ENCODE measurements around the gene FAR2. TPM values are rescaled to one million over a fixed set of nuclear protein-coding genes. Genes with fewer than 3 reads are reported as not detected.

The FAR2 gene
- total and polyA plus RNA-seq, 2 donors (not counting 1 experiment from before 2014, with no cell fraction given): 9.2 to 10.2 TPM

- no peak overlapping the region for H3K4me3 ChIP-seq (replicated peaks in 1 of 4; ENCODE audit: control extremely low read depth in 1 of 4, insufficient read depth in 1 of 4, low read depth in 3 of 4, low read length in 4 of 4)
- no peaks in the 10 kb centered on the region for H4K20me1 ChIP-seq (ENCODE audit: control insufficient read depth, extremely low read depth, insufficient read depth, low read length)
- H3K4me1 ChIP-seq (ENCODE audit: control insufficient read depth, extremely low read depth, insufficient read depth, low read length): no peaks in the 10 kb centered on the region
- no peaks in the 10 kb centered on the region for H3K9me3 ChIP-seq (ENCODE audit: control insufficient read depth, insufficient read depth, low read depth, low read length)
- no peak overlapping the region for H2AFZ ChIP-seq (ENCODE audit: low read length)
- no peaks in the 10 kb centered on the region for H3K79me2 ChIP-seq (ENCODE audit: control insufficient read depth, insufficient read depth, low read length)
- H3K4me2 ChIP-seq (ENCODE audit: extremely low read depth, insufficient read depth, low read length): no peak overlapping the region
- DNase-seq (ENCODE audit: low read depth in 2 of 2): no peak
- TF ChIP-seq EZH2 (IDR thresholded peaks at IDR 0.05; ENCODE audit: low read length, missing control alignments) (no peak), CTCF (conservative IDR thresholded peaks at IDR 0.05 in 1 of 2, IDR thresholded peaks at IDR 0.05 in 1 of 2; ENCODE audit: low read depth in 1 of 2, low read length in 2 of 2) (no peak)
- H3K9ac ChIP-seq (ENCODE audit: insufficient read depth, low read length): no peak overlapping the region
- H3K36me3 ChIP-seq (ENCODE audit: control insufficient read depth, insufficient read depth, low read length): no peaks in the 10 kb centered on the region
- H3K27ac ChIP-seq (ENCODE audit: insufficient read depth, low read length): no peak overlapping the region
- H3K27me3 ChIP-seq (ENCODE audit: control insufficient read depth, insufficient read depth, low read length): no peaks in the 10 kb centered on the region
These were observed 51.5 kb downstream of the FAR2 start for GRCh38 chr12:29200586-29200985.

GRCh38 chr12:29201296-29201695 lies 52.2 kb downstream of the FAR2 start:
- H3K4me3 ChIP-seq (replicated peaks in 1 of 4; ENCODE audit: control extremely low read depth in 1 of 4, insufficient read depth in 1 of 4, low read depth in 3 of 4, low read length in 4 of 4): no peak overlapping the region
- H3K79me2 ChIP-seq (ENCODE audit: control insufficient read depth, insufficient read depth, low read length): no peaks in the 10 kb centered on the region
- no peaks in the 10 kb centered on the region for H3K27me3 ChIP-seq (ENCODE audit: control insufficient read depth, insufficient read depth, low read length)
- H3K4me1 ChIP-seq (ENCODE audit: control insufficient read depth, extremely low read depth, insufficient read depth, low read length): no peaks in the 10 kb centered on the region
- H3K4me2 ChIP-seq (ENCODE audit: extremely low read depth, insufficient read depth, low read length): no peak overlapping the region
- no peak overlapping the region for H2AFZ ChIP-seq (ENCODE audit: low read length)
- no peak for DNase-seq (ENCODE audit: low read depth in 2 of 2)
- no peaks in the 10 kb centered on the region for H3K9me3 ChIP-seq (ENCODE audit: control insufficient read depth, insufficient read depth, low read depth, low read length)
- TF ChIP-seq CTCF (conservative IDR thresholded peaks at IDR 0.05 in 1 of 2, IDR thresholded peaks at IDR 0.05 in 1 of 2; ENCODE audit: low read depth in 1 of 2, low read length in 2 of 2): no peak
- H3K36me3 ChIP-seq (ENCODE audit: control insufficient read depth, insufficient read depth, low read length): no peaks in the 10 kb centered on the region
- H3K27ac ChIP-seq (ENCODE audit: insufficient read depth, low read length): no peak overlapping the region
- H4K20me1 ChIP-seq (ENCODE audit: control insufficient read depth, extremely low read depth, insufficient read depth, low read length): no peaks in the 10 kb centered on the region
- H3K9ac ChIP-seq (ENCODE audit: insufficient read depth, low read length): no peak overlapping the region

- DNase-seq (ENCODE audit: low read depth in 2 of 2): no peak
- no peak overlapping the region for H3K27ac ChIP-seq (ENCODE audit: insufficient read depth, low read length)
- no peak overlapping the region for H3K9ac ChIP-seq (ENCODE audit: insufficient read depth, low read length)
- H3K9me3 ChIP-seq (ENCODE audit: control insufficient read depth, insufficient read depth, low read depth, low read length): no peaks in the 10 kb centered on the region
- H3K79me2 ChIP-seq (ENCODE audit: control insufficient read depth, insufficient read depth, low read length): no peaks in the 10 kb centered on the region
- no peaks in the 10 kb centered on the region for H3K4me1 ChIP-seq (ENCODE audit: control insufficient read depth, extremely low read depth, insufficient read depth, low read length)
- no peaks in the 10 kb centered on the region for H4K20me1 ChIP-seq (ENCODE audit: control insufficient read depth, extremely low read depth, insufficient read depth, low read length)
- no peaks in the 10 kb centered on the region for H3K27me3 ChIP-seq (ENCODE audit: control insufficient read depth, insufficient read depth, low read length)
- H3K4me2 ChIP-seq (ENCODE audit: extremely low read depth, insufficient read depth, low read length): no peak overlapping the region
- no peak overlapping the region for H3K4me3 ChIP-seq (replicated peaks in 1 of 4; ENCODE audit: control extremely low read depth in 1 of 4, insufficient read depth in 1 of 4, low read depth in 3 of 4, low read length in 4 of 4)
- H2AFZ ChIP-seq (ENCODE audit: low read length): no peak overlapping the region
- H3K36me3 ChIP-seq (ENCODE audit: control insufficient read depth, insufficient read depth, low read length): no peaks in the 10 kb centered on the region
- TF ChIP-seq EZH2 (IDR thresholded peaks at IDR 0.05; ENCODE audit: low read length, missing control alignments): no peak
- TF ChIP-seq CTCF (conservative IDR thresholded peaks at IDR 0.05 in 1 of 2, IDR thresholded peaks at IDR 0.05 in 1 of 2; ENCODE audit: low read depth in 1 of 2, low read length in 2 of 2): no peak
These were observed 52.7 kb downstream of the FAR2 start for GRCh38 chr12:29201746-29202145.

All from fibroblast of lung (primary cell).